IMR-90 (cell line): ENCODE measurements around the gene MSH4. TPM values are rescaled to one million over a fixed set of nuclear protein-coding genes. Genes with fewer than 3 reads are reported as not detected.

ENCODE experiments used
- ATAC-seq: fragments of 200-7000 bp; cut with Tn5 transposase; 2 replicates; pipeline ENCODE4 v1.9.1; 2020; ENCODE audit warnings: low read depth, mild to moderate bottlenecking, moderate library complexity
- BruUV-seq: library from RNA; stranded (reverse); fragments of 400-500 nt; replicated peaks from 2 replicates; lab custom pipeline; 2021; lab: Mats Ljungman, UMichigan
- CTCF ChIA-PET: fragments of 300-600 bp; formaldehyde crosslinking; extraction: SDS; loops from one replicate; lab custom pipeline; 2021; ENCODE audit warnings: antibody characterized with exemption; lab: Yijun Ruan, JAX
- POLR2A ChIA-PET: fragments of 300-600 bp; sonication (Branson Sonifier 250); formaldehyde crosslinking; loops from one replicate; lab custom pipeline; 2022; ENCODE audit warnings: antibody characterized with exemption; ENCODE audit not compliant: unreplicated experiment; lab: Charles Lee
- DNase-seq: peaks from one replicate; pipeline ENCODE4 v3.0.0; 2013
- H2AFZ ChIP-seq: replicated peaks from 2 replicates; pipeline ENCODE3; 2013; ENCODE audit warnings: low read length, mild to moderate bottlenecking; ENCODE audit not compliant: poor library complexity
- H2AK5ac ChIP-seq: 2 replicates; pipeline ENCODE4 v1.6.1; 2013; ENCODE audit warnings: low read depth, low read length, inconsistent platforms
- H2AK9ac ChIP-seq: replicated peaks from 2 replicates; pipeline ENCODE3; 2013; ENCODE audit warnings: mild to moderate bottlenecking, low read depth, low read length, moderate library complexity; ENCODE audit not compliant: poor library complexity
- H2BK120ac ChIP-seq: 2 replicates; pipeline ENCODE4 v1.6.1; 2013; ENCODE audit warnings: low read depth, low read length, inconsistent platforms
- H2BK15ac ChIP-seq: 3 replicates; pipeline ENCODE4 v1.6.1; 2013; ENCODE audit warnings: low read depth, low read length, inconsistent platforms
- H2BK20ac ChIP-seq: 2 replicates; pipeline ENCODE4 v1.6.1; 2013; ENCODE audit warnings: low read depth, mild to moderate bottlenecking, inconsistent platforms, low read length, moderate library complexity
- H2BK5ac ChIP-seq: 2 replicates; pipeline ENCODE4 v1.6.1; 2013; ENCODE audit warnings: mild to moderate bottlenecking, low read depth, low read length, inconsistent platforms; ENCODE audit not compliant: poor library complexity, severe bottlenecking
- H3K14ac ChIP-seq: replicated peaks from 2 replicates; pipeline ENCODE4 v1.6.1; 2013; ENCODE audit warnings: low read depth, low read length, inconsistent platforms
- H3K18ac ChIP-seq: 2 replicates; pipeline ENCODE4 v1.6.1; 2013; ENCODE audit warnings: low read depth, low read length, control low read depth
- H3K23ac ChIP-seq: 2 replicates; pipeline ENCODE4 v1.6.1; 2013; ENCODE audit warnings: low read depth, low read length, inconsistent platforms
- H3K27ac ChIP-seq: 2 replicates; pipeline ENCODE4 v1.5.1; 2013; ENCODE audit warnings: mild to moderate bottlenecking, control low read depth, low read length; ENCODE audit not compliant: insufficient read depth
- H3K27me3 ChIP-seq: 2 replicates; pipeline ENCODE4 v1.6.1; 2013; ENCODE audit warnings: low read length; ENCODE audit not compliant: control insufficient read depth, insufficient read depth
- H3K36me3 ChIP-seq: 2 replicates; pipeline ENCODE4 v1.6.1; 2013; ENCODE audit warnings: low read length, mixed read lengths; ENCODE audit not compliant: control insufficient read depth, insufficient read depth
- H3K4ac ChIP-seq: 2 replicates; pipeline ENCODE4 v1.6.1; 2013; ENCODE audit warnings: low read depth, low read length, inconsistent platforms
- H3K4me1 ChIP-seq: 2 replicates; pipeline ENCODE4 v1.6.1; 2013; ENCODE audit warnings: low read length, mixed read lengths; ENCODE audit not compliant: control insufficient read depth, insufficient read depth
- H3K4me2 ChIP-seq: 2 replicates; pipeline ENCODE4 v1.6.1; 2013; ENCODE audit warnings: low read depth, mild to moderate bottlenecking, control low read depth, low read length, moderate library complexity
- H3K4me3 ChIP-seq: 2 replicates; pipeline ENCODE4 v1.5.1; 2013; ENCODE audit warnings: low read depth, mild to moderate bottlenecking, control low read depth, low read length, moderate library complexity; ENCODE audit not compliant: insufficient read depth
- H3K56ac ChIP-seq: 2 replicates; pipeline ENCODE4 v1.6.1; 2013; ENCODE audit warnings: low read length, inconsistent platforms; ENCODE audit not compliant: insufficient read depth; ENCODE audit errors: extremely low read depth
- H3K79me1 ChIP-seq, 2 experiments: 2 replicates each; pipeline ENCODE4 v1.6.1; 2013; ENCODE audit warnings: low read length in 2 of 2, inconsistent platforms in 1 of 2, low read depth in 1 of 2
- H3K9ac ChIP-seq: 2 replicates; pipeline ENCODE4 v1.6.1; 2013; ENCODE audit warnings: low read depth, low read length, control low read depth
- H3K9me1 ChIP-seq: 2 replicates; pipeline ENCODE4 v1.6.1; 2013; ENCODE audit warnings: low read length, inconsistent platforms; ENCODE audit not compliant: insufficient read depth
- H3K9me3 ChIP-seq: 2 replicates; pipeline ENCODE4 v1.6.1; 2013; ENCODE audit warnings: low read length; ENCODE audit not compliant: control insufficient read depth, insufficient read depth
- H4K20me1 ChIP-seq: 2 replicates; pipeline ENCODE4 v1.6.1; 2013; ENCODE audit warnings: low read length, inconsistent platforms; ENCODE audit not compliant: insufficient read depth
- H4K5ac ChIP-seq: 2 replicates; pipeline ENCODE4 v1.6.1; 2013; ENCODE audit warnings: mild to moderate bottlenecking, low read depth, low read length, control low read depth
- H4K8ac ChIP-seq, 2 experiments: 2 replicates each; pipeline ENCODE4 v1.6.1; 2013; ENCODE audit warnings: low read depth in 2 of 2, low read length in 2 of 2, control low read depth in 1 of 2, inconsistent platforms in 1 of 2
- H4K91ac ChIP-seq: 2 replicates; pipeline ENCODE4 v1.6.1; 2013; ENCODE audit warnings: low read depth, low read length, inconsistent platforms; ENCODE audit not compliant: insufficient read depth
- BHLHE40 ChIP-seq: fragments of 150-350 bp; IDR thresholded peaks from 2 replicates; pipeline ENCODE4 v1.6.1; 2016; ENCODE audit warnings: mild to moderate bottlenecking, low read depth, low read length
- CEBPB ChIP-seq: IDR thresholded peaks from 2 replicates; pipeline ENCODE4 v1.6.1; 2012; ENCODE audit warnings: low read depth, low read length, improper control_type of control experiment
- FOS ChIP-seq: fragments of 150-350 bp; IDR thresholded peaks from 2 replicates; pipeline ENCODE4 v1.6.1; 2016; ENCODE audit warnings: low read depth, low read length
- MAFK ChIP-seq: IDR thresholded peaks from 2 replicates; pipeline ENCODE4 v1.6.1; 2012; ENCODE audit warnings: low read depth, low read length, improper control_type of control experiment
- NFE2L2 ChIP-seq: fragments of 150-350 bp; IDR thresholded peaks from 2 replicates; pipeline ENCODE4 v1.6.1; 2016; ENCODE audit warnings: low read depth, mild to moderate bottlenecking, low read length
- POLR2A ChIP-seq: IDR thresholded peaks from 2 replicates; pipeline ENCODE4 v1.6.1; 2012; ENCODE audit warnings: mild to moderate bottlenecking, low read depth, low read length
- RAD21 ChIP-seq: IDR thresholded peaks from 2 replicates; pipeline ENCODE4 v1.6.1; 2012; ENCODE audit warnings: low read length, improper control_type of control experiment
- RCOR1 ChIP-seq: IDR thresholded peaks from 2 replicates; pipeline ENCODE4 v1.6.1; 2012; ENCODE audit warnings: mild to moderate bottlenecking, low read length, improper control_type of control experiment; ENCODE audit not compliant: insufficient replicate concordance
- RFX5 ChIP-seq: IDR thresholded peaks from 2 replicates; pipeline ENCODE4 v1.8.0; 2012; ENCODE audit warnings: low read depth, mild to moderate bottlenecking, low read length, moderate library complexity
- SMC3 ChIP-seq: fragments of 150-350 bp; IDR thresholded peaks from 2 replicates; pipeline ENCODE4 v1.6.1; 2016; ENCODE audit warnings: low read depth, mild to moderate bottlenecking, antibody characterized with exemption, low read length, moderate library complexity
- WGBS, 2 experiments: methylation state at CpG; one replicate each; pipeline versions ENCODE4 v1.1.5 to v1.1.7; 2013; ENCODE audit warnings: missing lambda C conversion rate in 2 of 2; ENCODE audit not compliant: insufficient read length in 1 of 2; ENCODE audit errors: extremely low coverage in 2 of 2; 5-methylcytosine and 5-hydroxymethylcytosine counted together
- dilution Hi-C: fragments of 300-500 bp; cut with HindIII; formaldehyde crosslinking; loops from one replicate; pipeline ENCODE4 v1.14.3; 2018; ENCODE audit warnings: low sequenced_read_pairs; ENCODE audit not compliant: unreplicated experiment
- in situ Hi-C: fragments of 300-500 bp; cut with MboI; formaldehyde crosslinking; loops from 3 replicates; pipeline ENCODE4 v1.14.3; 2019; ENCODE audit warnings: low sequenced_read_pairs, inconsistent platforms, mixed read lengths
- intact Hi-C: fragments of 100-400 bp; cut with micrococcal nuclease; formaldehyde crosslinking; loops from 2 replicates; pipeline ENCODE4 v1.10.0; 2022
- polyA plus RNA-seq, 3 experiments: library from polyadenylated mRNA; depleted of rRNA; stranded (reverse); fragments of >200 nt; gene quantifications; 2 replicates each; pipeline ENCODE4 v1.2.3, GENCODE V29; 2012; ENCODE audit warnings: low replicate concordance in 1 of 3
- total RNA-seq: library from RNA; depleted of rRNA; stranded (reverse); fragments of >200 nt; gene quantifications from 2 replicates; pipeline ENCODE4 v1.2.3, GENCODE V29; 2012
- TF ChIP-seq, protein P1 (sequence below): conservative IDR thresholded peaks from 2 replicates; pipeline ENCODE4 v1.5.1; 2012; ENCODE audit warnings: mild to moderate bottlenecking, low read depth, low read length, improper control_type of control experiment
- TF ChIP-seq, protein P2 (sequence below): fragments of 150-350 bp; IDR thresholded peaks from 2 replicates; pipeline ENCODE4 v1.6.1; 2017; ENCODE audit warnings: mild to moderate bottlenecking, antibody characterized with exemption, low read length, low read depth

The MSH4 gene
- total and polyA plus RNA-seq, 2 of the 4 experiments (the other 2 are of a cell fraction): under 0.01 to 0.02 TPM

DNA sequence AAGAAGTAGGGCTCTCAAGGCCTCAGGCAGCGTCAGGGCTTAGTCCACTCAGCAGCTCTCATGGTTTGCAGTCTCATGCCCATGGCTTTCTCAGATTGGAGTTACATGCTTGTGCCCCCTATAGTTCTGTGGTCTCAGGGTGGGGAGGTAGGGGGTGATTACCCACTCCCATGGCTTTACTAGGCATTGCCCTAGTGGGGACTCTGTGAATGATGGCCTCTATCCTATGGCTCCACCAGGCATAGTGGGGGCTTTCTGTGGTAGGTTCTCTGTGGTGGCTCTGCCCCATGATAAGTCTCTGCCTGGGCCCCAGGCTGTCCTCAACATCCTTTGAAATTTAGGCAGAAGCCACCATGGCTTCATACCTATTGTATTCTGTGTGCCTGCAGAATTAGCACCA is 48.9 kb downstream of the MSH4 start:
- no peak overlapping the region for H3K14ac ChIP-seq
- H3K9me1 ChIP-seq: no peaks in the 10 kb centered on the region
- ATAC-seq: no peak
- no peak overlapping the region for H2BK120ac ChIP-seq
- TF ChIP-seq MAFK (no peak), BHLHE40 (no peak), RAD21 (no peak), RCOR1 (no peak), CEBPB (no peak), SMC3 (no peak), FOS (no peak), POLR2A (no peak), NFE2L2 (no peak), RFX5 (no peak)
- TF ChIP-seq, protein P1, sequence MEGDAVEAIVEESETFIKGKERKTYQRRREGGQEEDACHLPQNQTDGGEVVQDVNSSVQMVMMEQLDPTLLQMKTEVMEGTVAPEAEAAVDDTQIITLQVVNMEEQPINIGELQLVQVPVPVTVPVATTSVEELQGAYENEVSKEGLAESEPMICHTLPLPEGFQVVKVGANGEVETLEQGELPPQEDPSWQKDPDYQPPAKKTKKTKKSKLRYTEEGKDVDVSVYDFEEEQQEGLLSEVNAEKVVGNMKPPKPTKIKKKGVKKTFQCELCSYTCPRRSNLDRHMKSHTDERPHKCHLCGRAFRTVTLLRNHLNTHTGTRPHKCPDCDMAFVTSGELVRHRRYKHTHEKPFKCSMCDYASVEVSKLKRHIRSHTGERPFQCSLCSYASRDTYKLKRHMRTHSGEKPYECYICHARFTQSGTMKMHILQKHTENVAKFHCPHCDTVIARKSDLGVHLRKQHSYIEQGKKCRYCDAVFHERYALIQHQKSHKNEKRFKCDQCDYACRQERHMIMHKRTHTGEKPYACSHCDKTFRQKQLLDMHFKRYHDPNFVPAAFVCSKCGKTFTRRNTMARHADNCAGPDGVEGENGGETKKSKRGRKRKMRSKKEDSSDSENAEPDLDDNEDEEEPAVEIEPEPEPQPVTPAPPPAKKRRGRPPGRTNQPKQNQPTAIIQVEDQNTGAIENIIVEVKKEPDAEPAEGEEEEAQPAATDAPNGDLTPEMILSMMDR: no peak
- TF ChIP-seq, protein P2, sequence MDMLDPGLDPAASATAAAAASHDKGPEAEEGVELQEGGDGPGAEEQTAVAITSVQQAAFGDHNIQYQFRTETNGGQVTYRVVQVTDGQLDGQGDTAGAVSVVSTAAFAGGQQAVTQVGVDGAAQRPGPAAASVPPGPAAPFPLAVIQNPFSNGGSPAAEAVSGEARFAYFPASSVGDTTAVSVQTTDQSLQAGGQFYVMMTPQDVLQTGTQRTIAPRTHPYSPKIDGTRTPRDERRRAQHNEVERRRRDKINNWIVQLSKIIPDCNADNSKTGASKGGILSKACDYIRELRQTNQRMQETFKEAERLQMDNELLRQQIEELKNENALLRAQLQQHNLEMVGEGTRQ: no peak
- H3K23ac ChIP-seq: no peak overlapping the region
- dilution Hi-C loops: no loop called here
- H3K9ac ChIP-seq: no peak overlapping the region
- H2AK5ac ChIP-seq: no peak overlapping the region
- no CpG with 5 or more reads among the region's 1 CpG for WGBS, 2 experiments
- H2AK9ac ChIP-seq: no peak overlapping the region
- H3K27me3 ChIP-seq: no peaks in the 10 kb centered on the region
- H3K27ac ChIP-seq: no peak overlapping the region
- no peak overlapping the region for H2BK5ac ChIP-seq
- no peak for DNase-seq
- ChIA-PET POLR2A (no interaction called here), CTCF (no interaction called here)
- no peak overlapping the region for H2BK15ac ChIP-seq
- no peak overlapping the region for H2BK20ac ChIP-seq
- no peak overlapping the region for H4K5ac ChIP-seq
- H4K8ac ChIP-seq: no peak overlapping the region
- no peak overlapping the region for H4K91ac ChIP-seq
- no peak overlapping the region for H3K18ac ChIP-seq
- no peak overlapping the region for H3K4me3 ChIP-seq
- BruUV-seq: no TSS peak
- H3K4ac ChIP-seq: no peak overlapping the region
- no peaks in the 10 kb centered on the region for H4K20me1 ChIP-seq
- no peaks in the 10 kb centered on the region for H3K36me3 ChIP-seq
- H3K9me3 ChIP-seq: no peaks in the 10 kb centered on the region
- no peak overlapping the region for H2AFZ ChIP-seq
- H3K79me1 ChIP-seq: no peaks in the 10 kb centered on the region
- no peak overlapping the region for H3K4me2 ChIP-seq
- no peaks in the 10 kb centered on the region for H3K4me1 ChIP-seq
- H3K56ac ChIP-seq: no peak overlapping the region
- intact Hi-C loops: no loop called here
- in situ Hi-C loops: no loop called here
